ENCODE results near the gene PRRG4.

PRRG4 gene

GRCh38 chr11:32830796-32831195 is 1.1 kb downstream of the PRRG4 start:
- peak overlapping the region; percentile 81 for H3K27ac ChIP-seq
- TF ChIP-seq, protein P1, sequence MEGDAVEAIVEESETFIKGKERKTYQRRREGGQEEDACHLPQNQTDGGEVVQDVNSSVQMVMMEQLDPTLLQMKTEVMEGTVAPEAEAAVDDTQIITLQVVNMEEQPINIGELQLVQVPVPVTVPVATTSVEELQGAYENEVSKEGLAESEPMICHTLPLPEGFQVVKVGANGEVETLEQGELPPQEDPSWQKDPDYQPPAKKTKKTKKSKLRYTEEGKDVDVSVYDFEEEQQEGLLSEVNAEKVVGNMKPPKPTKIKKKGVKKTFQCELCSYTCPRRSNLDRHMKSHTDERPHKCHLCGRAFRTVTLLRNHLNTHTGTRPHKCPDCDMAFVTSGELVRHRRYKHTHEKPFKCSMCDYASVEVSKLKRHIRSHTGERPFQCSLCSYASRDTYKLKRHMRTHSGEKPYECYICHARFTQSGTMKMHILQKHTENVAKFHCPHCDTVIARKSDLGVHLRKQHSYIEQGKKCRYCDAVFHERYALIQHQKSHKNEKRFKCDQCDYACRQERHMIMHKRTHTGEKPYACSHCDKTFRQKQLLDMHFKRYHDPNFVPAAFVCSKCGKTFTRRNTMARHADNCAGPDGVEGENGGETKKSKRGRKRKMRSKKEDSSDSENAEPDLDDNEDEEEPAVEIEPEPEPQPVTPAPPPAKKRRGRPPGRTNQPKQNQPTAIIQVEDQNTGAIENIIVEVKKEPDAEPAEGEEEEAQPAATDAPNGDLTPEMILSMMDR (IDR thresholded peaks at IDR 0.05): no peak
- no peak for TF ChIP-seq ZFX (IDR thresholded peaks at IDR 0.05; ENCODE audit: borderline replicate concordance)

GRCh38 chr11:32831221-32831620 is 1.5 kb downstream of the PRRG4 start:
- peak overlapping the region; percentile 81 for H3K27ac ChIP-seq
- TF ChIP-seq, protein P1 (IDR thresholded peaks at IDR 0.05): no peak
- no peak for TF ChIP-seq ZFX (IDR thresholded peaks at IDR 0.05; ENCODE audit: borderline replicate concordance)

GRCh38 chr11:32833921-32834320 is 4.2 kb downstream of the PRRG4 start:
- TF ChIP-seq, protein P1 (IDR thresholded peaks at IDR 0.05): no peak
- no peak for TF ChIP-seq ZFX (IDR thresholded peaks at IDR 0.05; ENCODE audit: borderline replicate concordance)
- no peak overlapping the region for H3K27ac ChIP-seq

GRCh38 chr11:32836946-32837345 is 7.2 kb downstream of the PRRG4 start:
- no peak overlapping the region for H3K27ac ChIP-seq
- TF ChIP-seq, protein P1 (IDR thresholded peaks at IDR 0.05): no peak
- no peak for TF ChIP-seq ZFX (IDR thresholded peaks at IDR 0.05; ENCODE audit: borderline replicate concordance)

GRCh38 chr11:32838505-32839274 is 9.0 kb downstream of the PRRG4 start:
- no peak overlapping the region for H3K27ac ChIP-seq

GRCh38 chr11:32839308-32839707 is 9.6 kb downstream of the PRRG4 start:
- H3K27ac ChIP-seq: no peak overlapping the region
- TF ChIP-seq, protein P1 (IDR thresholded peaks at IDR 0.05): no peak
- no peak for TF ChIP-seq ZFX (IDR thresholded peaks at IDR 0.05; ENCODE audit: borderline replicate concordance)

More at GRCh38 chr11:32838505-32839274, 9.0 kb downstream of the PRRG4 start:
- TF ChIP-seq ZFX (IDR thresholded peaks at IDR 0.05; ENCODE audit: borderline replicate concordance): no peak
- TF ChIP-seq, protein P1 (IDR thresholded peaks at IDR 0.05): no peak

DNA sequence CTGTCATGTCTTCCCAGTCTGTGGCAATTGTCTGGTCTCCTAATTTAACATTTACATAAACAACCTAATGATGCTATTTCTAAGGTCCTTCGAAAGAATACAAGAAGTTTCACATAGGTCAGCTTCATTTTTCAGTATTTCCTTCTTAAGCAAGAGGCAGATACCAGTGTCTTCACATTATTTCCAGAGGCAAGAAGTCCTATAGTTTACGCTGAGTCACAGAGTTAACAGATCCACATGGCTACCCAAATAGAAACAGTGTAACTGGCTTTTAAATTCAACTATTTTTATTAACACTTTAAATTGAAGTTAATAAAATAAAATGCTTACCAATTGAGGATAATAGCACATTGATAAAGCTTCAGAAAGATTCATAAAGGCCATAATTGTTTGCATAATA is 10.9 kb downstream of the PRRG4 start:
- no peak overlapping the region for H3K27ac ChIP-seq
- TF ChIP-seq, protein P1 (IDR thresholded peaks at IDR 0.05): no peak; the same call in 1 of the 2 replicates
- TF ChIP-seq ZFX (IDR thresholded peaks at IDR 0.05; ENCODE audit: borderline replicate concordance): no peak
